ENCODE data around the gene RPS8. TPM values are rescaled to one million over a fixed set of nuclear protein-coding genes. Genes with fewer than 3 reads are reported as not detected.
"Not testable (repeated sequence)": the region's sequence is repeated elsewhere in the genome, so short reads cannot be mapped to it uniquely, and the experiment has no call there.

The RPS8 gene
- total RNA-seq, 1 donor from 2014 or later = 2,206 TPM

DNA sequence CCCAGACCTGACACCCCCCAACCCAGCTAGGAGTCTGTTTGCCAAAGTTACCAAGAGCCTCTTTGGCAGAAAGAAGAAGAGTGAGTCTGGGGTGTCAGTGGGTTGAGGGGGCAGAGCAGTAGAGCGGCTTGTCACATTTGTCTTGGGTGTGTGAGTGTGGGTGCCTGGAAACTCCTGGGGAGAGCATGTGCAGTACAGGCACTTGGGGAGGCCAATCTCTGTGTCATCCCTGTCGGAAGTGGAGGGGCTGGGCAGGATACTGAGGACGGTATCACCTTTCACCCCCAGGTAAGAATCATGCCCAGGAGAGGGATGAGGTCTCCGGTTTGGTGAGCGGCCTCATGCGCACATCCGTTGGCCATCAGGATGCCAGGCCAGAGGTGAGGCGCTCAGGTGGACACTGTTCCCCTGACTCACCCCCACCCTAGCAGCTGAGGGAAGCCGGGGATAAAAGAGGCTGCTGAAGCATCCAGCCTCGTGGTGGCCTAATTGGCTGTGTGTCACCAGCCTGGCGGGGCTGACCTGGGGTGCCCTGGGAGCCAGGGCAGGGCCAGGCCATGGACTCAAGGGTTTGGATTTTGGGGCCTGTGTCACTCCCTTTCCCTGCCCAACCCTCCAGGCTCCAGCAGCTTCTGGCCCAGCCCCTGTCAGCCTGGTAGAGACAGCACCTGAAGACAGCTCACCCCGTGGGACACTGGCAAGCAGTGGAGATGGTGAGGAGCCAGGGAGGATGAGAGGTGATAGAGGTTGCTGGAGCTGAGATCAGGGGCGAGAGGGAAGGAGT is 28.2 kb downstream of the RPS8 start:
- no peak for DNase-seq

DNA sequence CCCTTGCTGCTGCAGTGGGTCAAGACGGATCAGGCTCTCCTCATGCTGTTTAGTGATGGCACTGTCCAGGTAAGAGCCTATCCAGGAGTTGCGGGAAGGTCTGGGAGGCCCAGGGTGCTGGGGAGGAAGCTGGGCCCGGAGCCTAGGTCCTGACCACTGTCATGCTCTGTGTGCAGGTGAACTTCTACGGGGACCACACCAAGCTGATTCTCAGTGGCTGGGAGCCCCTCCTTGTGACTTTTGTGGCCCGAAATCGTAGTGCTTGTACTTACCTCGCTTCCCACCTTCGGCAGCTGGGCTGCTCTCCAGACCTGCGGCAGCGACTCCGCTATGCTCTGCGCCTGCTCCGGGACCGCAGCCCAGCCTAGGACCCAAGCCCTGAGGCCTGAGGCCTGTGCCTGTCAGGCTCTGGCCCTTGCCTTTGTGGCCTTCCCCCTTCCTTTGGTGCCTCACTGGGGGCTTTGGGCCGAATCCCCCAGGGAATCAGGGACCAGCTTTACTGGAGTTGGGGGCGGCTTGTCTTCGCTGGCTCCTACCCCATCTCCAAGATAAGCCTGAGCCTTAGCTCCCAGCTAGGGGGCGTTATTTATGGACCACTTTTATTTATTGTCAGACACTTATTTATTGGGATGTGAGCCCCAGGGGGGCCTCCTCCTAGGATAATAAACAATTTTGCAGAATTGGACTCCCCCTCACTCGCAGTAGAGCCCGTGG is 30.1 kb downstream of the RPS8 start:
- no peak for DNase-seq

DNA sequence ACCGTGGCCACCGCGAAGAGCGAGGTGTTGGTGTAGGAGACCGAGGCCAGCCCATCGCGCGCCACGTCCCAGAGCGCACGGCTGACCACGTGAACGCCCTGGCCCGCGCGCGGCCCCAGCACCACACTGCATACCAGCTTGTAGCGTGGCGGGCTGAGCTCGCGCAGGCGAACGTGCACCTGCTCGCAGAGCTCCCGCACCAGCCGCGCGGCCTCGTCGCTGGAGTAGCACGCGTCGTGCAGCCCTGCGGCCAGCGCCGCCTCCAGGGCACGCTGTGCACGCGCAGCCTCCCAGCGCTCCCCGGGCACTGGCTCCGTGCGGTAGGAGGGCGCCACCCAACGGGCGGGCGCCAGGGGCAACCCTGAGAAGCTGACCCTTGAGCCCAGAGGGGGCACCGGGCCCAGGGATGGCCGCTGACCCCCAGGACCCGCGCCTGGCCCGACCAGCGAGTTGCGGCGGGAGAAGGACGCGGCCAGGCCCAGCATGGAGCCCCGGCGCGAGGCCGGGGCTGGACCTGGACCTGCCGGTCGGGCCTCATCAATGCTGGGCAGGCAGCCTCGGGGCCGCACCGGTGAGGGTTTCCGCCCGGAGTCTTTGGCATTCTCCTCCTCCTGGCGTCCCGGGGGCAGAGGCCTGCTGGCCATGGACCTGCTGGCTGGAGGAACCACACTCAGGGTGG is 30.8 kb downstream of the RPS8 start:
- DNase-seq = no peak

DNA sequence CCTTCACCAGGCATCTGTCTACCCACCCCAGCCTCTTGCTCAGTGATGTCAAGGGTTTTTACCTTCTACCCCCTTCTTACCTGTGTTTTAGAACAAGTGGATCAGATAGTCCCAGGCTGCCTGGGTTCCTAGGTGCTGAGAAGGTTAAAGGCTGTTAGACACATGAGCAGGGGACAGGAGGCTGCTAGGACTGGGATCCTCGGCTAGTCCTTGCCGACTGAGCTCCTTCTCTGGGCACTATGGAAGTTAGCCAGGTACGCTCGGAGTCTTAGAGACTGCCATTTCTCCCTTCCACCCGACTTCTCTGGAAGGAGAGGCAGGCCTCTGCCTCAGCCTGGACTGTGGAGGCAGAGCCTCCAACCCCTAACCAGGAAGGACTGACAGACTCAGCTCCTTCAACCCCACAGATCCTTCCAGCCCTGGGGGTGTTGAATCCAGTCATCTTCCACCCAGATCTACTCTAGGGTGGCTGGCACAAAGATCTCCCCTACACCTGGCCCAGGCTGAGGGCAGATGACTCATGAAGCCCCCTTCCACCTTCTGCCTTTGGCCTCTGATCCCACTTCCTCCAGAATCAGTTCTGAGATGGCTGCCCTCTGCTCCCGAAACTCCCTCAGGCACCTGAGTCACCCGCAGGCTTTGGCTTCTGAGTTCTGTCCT is 31.5 kb downstream of the RPS8 start, which contains the start of gene DYNLT4:
DYNLT4 (minus strand) TSS at position 648 of the 660 bp plus-strand sequence. CDS start 683 bp downstream, outside the sequence.
- no peak for DNase-seq

DNA sequence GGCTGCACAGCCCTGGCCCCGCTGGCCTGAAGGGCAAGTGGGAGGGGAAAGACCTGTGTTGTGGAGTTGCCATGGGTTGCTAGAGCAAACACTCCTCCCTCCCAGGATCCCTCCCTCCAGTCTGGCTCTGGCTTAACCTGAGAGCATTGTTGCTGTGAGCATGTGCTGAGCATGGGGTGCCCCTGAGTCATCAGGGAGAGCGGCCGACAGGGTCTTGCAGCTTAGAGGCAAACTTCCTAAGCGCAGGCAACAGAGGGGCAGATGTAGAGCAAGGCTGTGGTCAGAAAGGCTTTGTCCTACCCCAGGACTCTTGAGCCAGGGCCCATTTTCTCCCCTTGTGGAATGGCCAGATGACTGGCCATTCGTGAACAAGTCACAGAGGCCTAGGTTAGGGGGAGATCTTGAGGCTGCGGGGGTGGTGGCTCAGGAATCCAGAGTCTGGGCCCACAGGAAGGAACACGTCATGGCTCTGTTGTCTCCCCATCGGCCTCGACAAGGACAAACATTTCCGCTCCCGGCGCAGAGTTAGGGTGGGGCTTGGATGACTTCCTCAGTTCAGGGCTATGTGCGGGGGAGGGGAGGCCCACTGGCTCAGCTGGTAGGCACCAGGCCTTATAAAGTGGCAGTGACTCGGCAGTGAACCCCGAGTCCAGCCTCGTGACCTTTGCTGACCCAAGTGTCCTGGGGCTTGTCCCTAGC is 32.2 kb downstream of the RPS8 start:
- peak; percentile 94 for DNase-seq

- DNase-seq = peak; percentile 94
Measured at GRCh38 chr1:44808063-44808937, 33.0 kb downstream of the RPS8 start, which contains the start of gene BTBD19. Gene BTBD19, plus strand, starts transcription at chr1:44808523. Its CDS starts 298 bp downstream, at chr1:44808821.

- peak; percentile 50 for DNase-seq
Measured at GRCh38 chr1:44808938-44809917, 33.9 kb downstream of the RPS8 start.

DNA sequence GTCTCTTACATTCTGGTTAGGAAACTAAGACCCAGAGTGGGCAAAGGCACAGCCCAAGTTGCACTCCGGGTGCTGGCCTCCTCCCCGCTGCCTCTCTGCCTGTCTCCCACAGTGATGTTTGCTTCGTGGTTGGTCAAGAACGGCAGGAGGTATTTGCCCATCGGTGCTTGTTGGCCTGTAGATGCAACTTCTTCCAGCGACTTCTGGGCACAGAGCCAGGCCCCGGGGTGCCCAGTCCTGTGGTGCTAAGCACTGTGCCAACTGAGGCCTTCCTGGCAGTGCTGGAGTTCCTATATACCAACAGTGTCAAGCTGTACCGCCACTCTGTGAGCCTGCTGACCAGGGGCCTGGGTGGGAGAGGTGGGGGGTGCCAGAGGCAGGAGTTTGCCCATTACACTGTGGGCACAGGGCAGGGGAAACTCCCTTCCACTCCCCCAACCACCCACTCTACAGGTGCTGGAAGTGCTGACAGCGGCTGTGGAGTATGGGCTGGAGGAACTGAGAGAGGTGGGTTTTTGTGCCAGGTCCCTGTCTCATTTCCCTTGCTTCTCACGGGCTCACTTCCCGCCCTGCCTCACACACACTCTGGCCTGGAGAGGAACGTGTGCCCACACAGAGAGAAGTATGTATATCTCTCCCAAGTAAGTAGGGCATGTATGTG is 34.9 kb downstream of the RPS8 start:
- DNase-seq = no peak

GRCh38 chr1:44810762-44811105 is 35.4 kb downstream of the RPS8 start:
- not testable (repeated sequence) for DNase-seq

- no peak for DNase-seq
Measured at GRCh38 chr1:44811234-44811633, 35.9 kb downstream of the RPS8 start.

DNA sequence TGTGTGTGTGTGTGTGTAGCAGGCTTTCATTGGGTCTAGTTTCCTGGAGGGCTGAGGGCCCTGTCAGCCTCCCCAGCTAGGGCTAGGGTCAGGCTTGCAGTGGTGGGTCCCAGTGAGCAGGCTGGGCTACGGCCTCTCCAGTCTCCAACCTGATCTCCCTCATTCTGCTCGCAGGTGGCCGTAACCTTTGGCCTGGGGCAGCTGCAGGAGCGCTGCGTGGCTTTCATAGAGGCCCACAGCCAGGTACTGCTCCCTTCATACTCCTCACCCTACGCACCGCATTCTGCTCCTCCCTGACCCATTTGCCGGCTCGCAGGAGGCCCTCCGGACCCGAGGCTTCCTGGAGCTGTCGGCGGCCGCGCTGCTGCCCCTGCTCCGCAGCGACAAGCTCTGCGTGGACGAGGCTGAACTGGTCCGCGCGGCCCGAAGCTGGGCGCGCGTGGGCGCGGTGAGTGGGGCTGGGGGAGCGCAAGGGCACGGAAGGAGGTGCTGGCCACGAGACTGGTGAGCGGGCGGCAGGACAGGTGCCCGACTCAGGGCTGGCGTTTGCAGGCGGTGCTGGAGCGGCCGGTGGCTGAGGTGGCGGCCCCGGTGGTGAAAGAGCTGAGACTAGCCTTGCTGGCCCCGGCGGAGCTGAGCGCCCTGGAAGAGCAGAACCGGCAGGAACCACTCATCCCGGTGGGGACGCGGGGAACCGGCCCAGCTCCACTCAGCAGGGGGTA is 37.6 kb downstream of the RPS8 start:
- DNase-seq = no peak

GRCh38 chr1:44815926-44816325 is 40.6 kb downstream of the RPS8 start:
- DNase-seq = not testable (repeated sequence)

GRCh38 chr1:44817307-44817706 is 42.0 kb downstream of the RPS8 start:
- DNase-seq = no peak

GRCh38 chr1:44817771-44818495 is 42.6 kb downstream of the RPS8 start:
- no peak for DNase-seq

DNA sequence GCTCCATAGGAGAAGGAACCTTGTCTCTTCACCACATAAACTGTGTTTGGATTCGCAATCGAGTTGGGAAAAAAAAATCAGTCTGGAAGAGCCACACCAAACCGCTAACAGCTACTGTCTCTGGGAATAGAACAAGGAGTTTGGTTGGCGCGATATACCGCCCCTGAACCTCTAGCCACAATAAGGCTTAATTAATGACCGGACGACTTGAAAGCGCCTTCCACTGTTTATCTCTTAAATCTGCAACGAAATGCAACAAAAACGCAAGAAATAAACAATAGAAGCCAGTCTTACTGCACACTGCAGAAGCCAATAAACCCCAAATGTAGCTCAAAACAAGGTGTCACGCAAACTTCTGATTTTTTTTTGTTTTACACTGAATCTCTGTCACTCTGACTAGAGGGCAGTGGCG is 43.9 kb downstream of the RPS8 start:
- no peak for DNase-seq

DNA sequence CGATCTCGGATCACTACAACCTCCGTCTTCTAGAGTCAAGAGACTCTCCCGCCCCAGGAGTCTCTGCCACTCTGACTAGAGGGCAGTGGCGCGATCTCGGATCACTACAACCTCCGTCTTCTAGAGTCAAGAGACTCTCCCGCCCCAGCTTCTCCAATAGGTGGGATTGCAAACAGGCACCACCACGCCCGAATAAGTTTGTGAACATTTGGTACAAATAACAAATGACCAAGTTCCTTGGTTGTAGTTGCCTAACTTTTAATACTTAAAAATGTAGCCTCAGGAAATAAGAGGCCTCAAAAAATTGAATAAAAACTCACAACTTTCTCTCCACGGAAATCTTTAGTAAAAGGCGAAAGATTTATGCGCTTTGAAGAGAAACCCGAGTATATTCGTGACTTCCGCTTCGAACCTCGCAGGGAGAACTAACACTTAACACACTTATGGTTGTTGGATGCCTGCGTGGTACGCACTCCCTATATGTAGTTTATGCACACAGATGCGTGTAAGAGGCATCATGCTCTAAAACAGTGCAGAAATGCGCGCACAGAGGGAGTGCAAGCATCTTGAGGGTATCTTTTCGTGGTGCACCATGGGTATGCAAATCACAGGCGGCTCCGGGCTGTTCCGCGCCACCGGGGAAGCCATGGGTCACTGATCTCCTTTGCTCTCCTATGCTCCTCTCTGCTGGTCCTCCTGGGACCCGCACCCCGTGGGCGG is 44.4 kb downstream of the RPS8 start:
- peak; percentile 92 for DNase-seq

Data from tongue (tissue), 2 donors.